ENCODE results near the gene ASPDH. TPM values are rescaled to one million over a fixed set of nuclear protein-coding genes. Genes with fewer than 3 reads are reported as not detected.

ASPDH gene
- total RNA-seq, 1 donor from 2014 or later: not detected

GRCh38 chr19:50519006-50519575, 5.4 kb upstream of the ASPDH start:
- H3K36me3 Mint-ChIP-seq (ENCODE audit: unreplicated experiment): no peaks in the 10 kb centered on the region
- H3K9me3 Mint-ChIP-seq (ENCODE audit: unreplicated experiment): peaks cover 2% of the 10 kb centered on the region
- H3K4me1 Mint-ChIP-seq (ENCODE audit: low read depth, unreplicated experiment): peaks cover 2% of the 10 kb centered on the region
- no peak overlapping the region for H3K4me3 Mint-ChIP-seq (ENCODE audit: unreplicated experiment)
- TF ChIP-seq, protein P1, sequence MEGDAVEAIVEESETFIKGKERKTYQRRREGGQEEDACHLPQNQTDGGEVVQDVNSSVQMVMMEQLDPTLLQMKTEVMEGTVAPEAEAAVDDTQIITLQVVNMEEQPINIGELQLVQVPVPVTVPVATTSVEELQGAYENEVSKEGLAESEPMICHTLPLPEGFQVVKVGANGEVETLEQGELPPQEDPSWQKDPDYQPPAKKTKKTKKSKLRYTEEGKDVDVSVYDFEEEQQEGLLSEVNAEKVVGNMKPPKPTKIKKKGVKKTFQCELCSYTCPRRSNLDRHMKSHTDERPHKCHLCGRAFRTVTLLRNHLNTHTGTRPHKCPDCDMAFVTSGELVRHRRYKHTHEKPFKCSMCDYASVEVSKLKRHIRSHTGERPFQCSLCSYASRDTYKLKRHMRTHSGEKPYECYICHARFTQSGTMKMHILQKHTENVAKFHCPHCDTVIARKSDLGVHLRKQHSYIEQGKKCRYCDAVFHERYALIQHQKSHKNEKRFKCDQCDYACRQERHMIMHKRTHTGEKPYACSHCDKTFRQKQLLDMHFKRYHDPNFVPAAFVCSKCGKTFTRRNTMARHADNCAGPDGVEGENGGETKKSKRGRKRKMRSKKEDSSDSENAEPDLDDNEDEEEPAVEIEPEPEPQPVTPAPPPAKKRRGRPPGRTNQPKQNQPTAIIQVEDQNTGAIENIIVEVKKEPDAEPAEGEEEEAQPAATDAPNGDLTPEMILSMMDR (IDR thresholded peaks at IDR 0.05; ENCODE audit: partially characterized antibody, unreplicated experiment): no peak
- H3K27me3 Mint-ChIP-seq (ENCODE audit: unreplicated experiment): peaks cover 6% of the 10 kb centered on the region
- DNase-seq: no peak
- H3K27ac Mint-ChIP-seq (ENCODE audit: unreplicated experiment): no peak overlapping the region

GRCh38 chr19:50518091-50519005, 4.6 kb upstream of the ASPDH start:
- Mint-ChIP-seq H3K27ac (ENCODE audit: unreplicated experiment) (no peak overlapping the region), H3K27me3 (ENCODE audit: unreplicated experiment) (peaks cover 7% of the 10 kb centered on the region), H3K9me3 (ENCODE audit: unreplicated experiment) (peaks cover 2% of the 10 kb centered on the region), H3K36me3 (ENCODE audit: unreplicated experiment) (no peaks in the 10 kb centered on the region), H3K4me3 (ENCODE audit: unreplicated experiment) (no peak overlapping the region), H3K4me1 (ENCODE audit: low read depth, unreplicated experiment) (peaks cover 5% of the 10 kb centered on the region)
- DNase-seq: no peak
- TF ChIP-seq, protein P1 (IDR thresholded peaks at IDR 0.05; ENCODE audit: partially characterized antibody, unreplicated experiment): peak; percentile 34

- TF ChIP-seq, protein P1 (IDR thresholded peaks at IDR 0.05; ENCODE audit: partially characterized antibody, unreplicated experiment): no peak
- Mint-ChIP-seq H3K9me3 (ENCODE audit: unreplicated experiment) (peaks cover 2% of the 10 kb centered on the region), H3K4me1 (ENCODE audit: low read depth, unreplicated experiment) (peaks cover 5% of the 10 kb centered on the region), H3K27ac (ENCODE audit: unreplicated experiment) (no peak overlapping the region), H3K36me3 (ENCODE audit: unreplicated experiment) (no peaks in the 10 kb centered on the region), H3K27me3 (ENCODE audit: unreplicated experiment) (peaks cover 8% of the 10 kb centered on the region), H3K4me3 (ENCODE audit: unreplicated experiment) (no peak overlapping the region)
- no peak for DNase-seq
Measured at GRCh38 chr19:50517704-50518075, 4.0 kb upstream of the ASPDH start.

- Mint-ChIP-seq H3K36me3 (ENCODE audit: unreplicated experiment) (no peaks in the 10 kb centered on the region), H3K9me3 (ENCODE audit: unreplicated experiment) (peaks cover 2% of the 10 kb centered on the region), H3K27me3 (ENCODE audit: unreplicated experiment) (peaks cover 8% of the 10 kb centered on the region), H3K4me1 (ENCODE audit: low read depth, unreplicated experiment) (peaks cover 5% of the 10 kb centered on the region), H3K4me3 (ENCODE audit: unreplicated experiment) (no peak overlapping the region), H3K27ac (ENCODE audit: unreplicated experiment) (no peak overlapping the region)
- TF ChIP-seq, protein P1 (IDR thresholded peaks at IDR 0.05; ENCODE audit: partially characterized antibody, unreplicated experiment): no peak
- no peak for DNase-seq
Measured at GRCh38 chr19:50516964-50517703, 3.4 kb upstream of the ASPDH start.
